GM12891 (cell line): ENCODE data around the gene COL2A1.

Experiments
- PAX5 ChIP-seq: IDR thresholded peaks from 2 replicates; pipeline ENCODE4 v1.6.1; 2011; ENCODE audit warnings: low read length, moderate library complexity, mild to moderate bottlenecking; ENCODE audit not compliant: insufficient read depth, severe bottlenecking
- POLR2A ChIP-seq: IDR thresholded peaks from 2 replicates; pipeline ENCODE4 v1.6.1; 2011; ENCODE audit warnings: low read depth, low read length, control low read depth
- POLR2AphosphoS5 ChIP-seq: IDR thresholded peaks from 2 replicates; pipeline ENCODE4 v1.6.1; 2011; ENCODE audit warnings: low read depth, low read length, control low read depth
- POU2F2 ChIP-seq: IDR thresholded peaks from 2 replicates; pipeline ENCODE4 v1.6.1; 2011; ENCODE audit warnings: low read depth, mild to moderate bottlenecking, control low read depth, low read length, moderate library complexity
- SPI1 ChIP-seq: IDR thresholded peaks from 2 replicates; pipeline ENCODE4 v1.6.1; 2011; ENCODE audit warnings: low read depth, low read length, control low read depth
- TAF1 ChIP-seq: IDR thresholded peaks from 2 replicates; pipeline ENCODE4 v1.6.1; 2011; ENCODE audit warnings: low read depth, low read length, control low read depth

- TF ChIP-seq POLR2AphosphoS5 (no peak), POLR2A (no peak), PAX5 (no peak), TAF1 (no peak), SPI1 (no peak), POU2F2 (no peak)
Measured at GRCh38 chr12:48015129-48015528, 10.9 kb upstream of the COL2A1 start.
